Measurements from ENCODE around the gene WDPCP.

GRCh38 chr2:63571291-63571690, 17.0 kb downstream of the WDPCP start:
- TF ChIP-seq CTCF (IDR thresholded peaks at IDR 0.05 in 4 of 5, conservative IDR thresholded peaks at IDR 0.05 in 1 of 5): no peak
- no peak for TF ChIP-seq POLR2A (IDR thresholded peaks at IDR 0.05)

All from gastrocnemius medialis (tissue), 4 donors.